Ishikawa (cell line): ENCODE measurements around the gene SYMPK.

Experiments used
- CEBPB ChIP-seq: IDR thresholded peaks from 2 replicates; pipeline ENCODE4 v1.6.1; 2012
- EP300 ChIP-seq: IDR thresholded peaks from 2 replicates; pipeline ENCODE4 v1.6.1; 2012; ENCODE audit warnings: borderline replicate concordance
- FOXM1 ChIP-seq: IDR thresholded peaks from 2 replicates; pipeline ENCODE4 v1.6.1; 2012; ENCODE audit warnings: low read depth, borderline replicate concordance
- MAX ChIP-seq: IDR thresholded peaks from 2 replicates; pipeline ENCODE4 v1.6.1; 2012
- RAD21 ChIP-seq: IDR thresholded peaks from 2 replicates; pipeline ENCODE4 v1.6.1; 2012; ENCODE audit warnings: low read depth
- TAF1 ChIP-seq: IDR thresholded peaks from 2 replicates; pipeline ENCODE4 v1.6.1; 2012; ENCODE audit warnings: low read depth, mild to moderate bottlenecking
- TCF12 ChIP-seq: IDR thresholded peaks from 2 replicates; pipeline ENCODE4 v1.6.1; 2012; ENCODE audit warnings: low read depth
- TEAD4 ChIP-seq: IDR thresholded peaks from 2 replicates; pipeline ENCODE4 v1.6.1; 2012
- YY1 ChIP-seq: IDR thresholded peaks from 2 replicates; pipeline ENCODE4 v1.6.1; 2012; ENCODE audit warnings: low read depth

- TF ChIP-seq TAF1: no peak
- no peak for TF ChIP-seq YY1
- TF ChIP-seq RAD21: no peak
- no peak for TF ChIP-seq TCF12
- TF ChIP-seq CEBPB: no peak
- TF ChIP-seq MAX: no peak
- no peak for TF ChIP-seq EP300
- TF ChIP-seq FOXM1: no peak
- no peak for TF ChIP-seq TEAD4
Measured at GRCh38 chr19:45864629-45865082, 1.7 kb upstream of the SYMPK start.
